ENCODE measurements around the gene PIK3C3.

Gene PIK3C3

GRCh38 chr18:41992066-41992465 is 37.0 kb downstream of the PIK3C3 start:
- peaks cover 7% of the 10 kb centered on the region for H3K36me3 ChIP-seq
- DNase-seq = no peak
- no peak overlapping the region for H3K27ac ChIP-seq
- no peaks in the 10 kb centered on the region for H3K9me3 ChIP-seq (ENCODE audit: severe bottlenecking)
- no peak for TF ChIP-seq CTCF (IDR thresholded peaks at IDR 0.05; ENCODE audit: low read depth, low read length)
- no peaks in the 10 kb centered on the region for H3K27me3 ChIP-seq (ENCODE audit: insufficient read depth, low read depth, severe bottlenecking)
- no peak overlapping the region for H3K4me3 ChIP-seq (ENCODE audit: low read depth, low read length)

DNA sequence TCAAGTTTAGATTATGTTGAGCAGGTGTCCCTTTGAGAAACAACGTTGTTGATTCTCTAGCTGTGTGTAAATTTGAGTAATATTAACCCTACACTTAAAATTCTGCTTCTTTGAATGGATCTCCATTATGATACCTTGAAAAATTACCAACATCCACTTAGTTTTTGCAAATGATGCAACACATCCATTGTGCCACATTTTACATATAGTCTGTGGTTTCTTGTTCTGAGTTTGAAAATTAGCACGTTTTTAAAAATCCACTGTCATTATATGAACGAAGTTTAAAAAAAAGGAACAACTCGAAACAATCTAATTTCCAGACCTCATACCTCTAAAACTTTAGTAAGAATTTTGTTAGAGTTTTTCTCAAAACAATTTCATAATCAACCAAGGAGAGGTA is 37.7 kb downstream of the PIK3C3 start:
- H3K9me3 ChIP-seq (ENCODE audit: severe bottlenecking) = no peaks in the 10 kb centered on the region
- H3K27ac ChIP-seq = no peak overlapping the region
- no peaks in the 10 kb centered on the region for H3K27me3 ChIP-seq (ENCODE audit: insufficient read depth, low read depth, severe bottlenecking)
- H3K4me3 ChIP-seq (ENCODE audit: low read depth, low read length) = no peak overlapping the region
- H3K36me3 ChIP-seq = peaks cover 10% of the 10 kb centered on the region
- TF ChIP-seq CTCF (IDR thresholded peaks at IDR 0.05; ENCODE audit: low read depth, low read length) = no peak
- DNase-seq = no peak

- Histone ChIP-seq H3K27me3 (ENCODE audit: insufficient read depth, low read depth, severe bottlenecking) (no peaks in the 10 kb centered on the region), H3K9me3 (ENCODE audit: severe bottlenecking) (no peaks in the 10 kb centered on the region), H3K36me3 (peaks cover 10% of the 10 kb centered on the region), H3K4me3 (ENCODE audit: low read depth, low read length) (no peak overlapping the region), H3K27ac (no peak overlapping the region)
- DNase-seq = no peak
- no peak for TF ChIP-seq CTCF (IDR thresholded peaks at IDR 0.05; ENCODE audit: low read depth, low read length)
Measured at GRCh38 chr18:41993151-41993550, 38.1 kb downstream of the PIK3C3 start.

- Histone ChIP-seq H3K9me3 (ENCODE audit: severe bottlenecking) (no peaks in the 10 kb centered on the region), H3K36me3 (peaks cover 24% of the 10 kb centered on the region), H3K4me3 (ENCODE audit: low read depth, low read length) (no peak overlapping the region), H3K27ac (no peak overlapping the region), H3K27me3 (ENCODE audit: insufficient read depth, low read depth, severe bottlenecking) (no peaks in the 10 kb centered on the region)
- no peak for TF ChIP-seq CTCF (IDR thresholded peaks at IDR 0.05; ENCODE audit: low read depth, low read length)
- no peak for DNase-seq
Measured at GRCh38 chr18:41996020-41996419, 41.0 kb downstream of the PIK3C3 start.

DNA sequence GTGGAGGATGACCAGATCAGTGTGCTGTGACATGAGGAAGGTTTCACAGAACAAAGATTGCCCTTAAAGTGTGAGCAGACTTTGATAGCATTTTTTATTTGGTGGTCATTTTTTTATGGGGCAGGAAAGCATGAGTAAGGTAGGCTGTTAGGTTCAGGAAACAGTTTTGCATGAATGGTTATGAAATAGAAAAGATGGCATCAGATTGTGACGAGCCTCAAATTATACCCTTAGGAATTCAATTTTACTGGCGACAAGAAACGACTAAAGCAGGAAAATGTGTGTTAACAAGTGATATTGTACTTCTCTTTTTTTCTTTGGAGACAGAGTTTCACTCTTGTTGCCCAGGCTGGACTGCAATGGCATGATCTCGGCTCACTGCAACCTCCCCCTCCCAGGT is 44.7 kb downstream of the PIK3C3 start:
- no peak for DNase-seq
- TF ChIP-seq CTCF (IDR thresholded peaks at IDR 0.05; ENCODE audit: low read depth, low read length) = no peak
- H3K27ac ChIP-seq = no peak overlapping the region
- H3K4me3 ChIP-seq (ENCODE audit: low read depth, low read length) = no peak overlapping the region
- no peaks in the 10 kb centered on the region for H3K9me3 ChIP-seq (ENCODE audit: severe bottlenecking)
- H3K27me3 ChIP-seq (ENCODE audit: insufficient read depth, low read depth, severe bottlenecking) = no peaks in the 10 kb centered on the region
- H3K36me3 ChIP-seq = peaks cover 36% of the 10 kb centered on the region

- H3K9me3 ChIP-seq (ENCODE audit: severe bottlenecking) = no peaks in the 10 kb centered on the region
- no peak overlapping the region for H3K27ac ChIP-seq
- H3K36me3 ChIP-seq = peaks cover 42% of the 10 kb centered on the region
- no peak for TF ChIP-seq CTCF (IDR thresholded peaks at IDR 0.05; ENCODE audit: low read depth, low read length)
- no peaks in the 10 kb centered on the region for H3K27me3 ChIP-seq (ENCODE audit: insufficient read depth, low read depth, severe bottlenecking)
- H3K4me3 ChIP-seq (ENCODE audit: low read depth, low read length) = no peak overlapping the region
- no peak for DNase-seq
Measured at GRCh38 chr18:42001801-42002200, 46.8 kb downstream of the PIK3C3 start.
